HepG2 (cell line): ENCODE data around the gene ADPRS. TPM values are rescaled to one million over a fixed set of nuclear protein-coding genes. Genes with fewer than 3 reads are reported as not detected.

Source experiments
- ATAC-seq: fragments of 200-7000 bp; cut with Tn5 transposase; 3 replicates; pipeline ENCODE4 v1.9.1; 2020; ENCODE audit warnings: mild to moderate bottlenecking, moderate library complexity
- BruUV-seq: library from RNA; stranded (reverse); fragments of 400-500 nt; replicated peaks from 2 replicates; lab custom pipeline; 2021; lab: Mats Ljungman, UMichigan
- CTCF ChIA-PET: fragments of 300-600 bp; formaldehyde crosslinking; extraction: SDS; loops from one replicate; lab custom pipeline; 2021; ENCODE audit warnings: low total read pairs, inconsistent platforms, low intra/inter-chr PET ratio; lab: Yijun Ruan, JAX
- POLR2A ChIA-PET: fragments of 350-600 bp; sonication (Branson Sonifier 250); formaldehyde crosslinking; loops from one replicate; lab custom pipeline; 2020; ENCODE audit warnings: antibody characterized with exemption, inconsistent platforms; lab: Yijun Ruan, JAX
- DNase-seq: peaks from one replicate; pipeline ENCODE4 v3.0.0-alpha.2; 2015; ENCODE audit warnings: low spot score
- FAIRE-seq: peaks from 3 replicates; lab custom pipeline; 2011; peaks lifted over from hg19 to GRCh38; lab: Jason Lieb, UNC
- H2AFZ ChIP-seq: one replicate; pipeline ENCODE4 v1.6.1; 2011; ENCODE audit warnings: low read length, inconsistent platforms
- H3K27ac ChIP-seq: fragments of 300-600 bp; 3 replicates; pipeline ENCODE4 v1.8.0; 2011; ENCODE audit warnings: mixed run types, mild to moderate bottlenecking, mixed read lengths, low read length, inconsistent platforms; ENCODE audit not compliant: insufficient read depth; ENCODE audit errors: extremely low read length
- H3K27me3 ChIP-seq, 2 experiments: fragments of 200-600 bp in 1 of 2; 2 replicates in 1 of 2; 3 replicates in 1 of 2; pipeline versions ENCODE4 v1.6.0 to v1.8.0; 2011; ENCODE audit warnings: low read length in 2 of 2, mild to moderate bottlenecking in 2 of 2, moderate library complexity in 2 of 2, inconsistent platforms in 1 of 2; ENCODE audit not compliant: insufficient read depth in 2 of 2, control insufficient read depth in 1 of 2
- H3K36me3 ChIP-seq, 2 experiments: fragments of 200-600 bp in 1 of 2; replicated peaks in 1 of 2; 2 replicates in 1 of 2; 3 replicates in 1 of 2; pipeline versions ENCODE4 v1.5.1 to v1.8.0; 2011; ENCODE audit warnings: low read length in 2 of 2, inconsistent platforms in 1 of 2; ENCODE audit not compliant: insufficient read depth in 2 of 2, control insufficient read depth in 1 of 2
- H3K4me1 ChIP-seq: 2 replicates; pipeline ENCODE4 v1.5.1; 2012; ENCODE audit warnings: low read length, inconsistent platforms; ENCODE audit not compliant: insufficient read depth
- H3K4me2 ChIP-seq: 2 replicates; pipeline ENCODE4 v1.6.0; 2011; ENCODE audit warnings: low read depth, low read length, inconsistent platforms
- H3K4me3 ChIP-seq, 3 experiments: fragments of 200-600 bp in 1 of 3; sonication (generic), shearing (Covaris generic) in 1 of 3; replicated peaks in 1 of 3; 2 replicates each; pipeline ENCODE4 v1.5.1; 2011 to 2016; ENCODE audit warnings: low read length in 3 of 3, inconsistent platforms in 2 of 3, low read depth in 2 of 3, mild to moderate bottlenecking in 2 of 3, control low read depth in 1 of 3, mixed read lengths in 1 of 3; ENCODE audit not compliant: insufficient read depth in 1 of 3
- H3K79me2 ChIP-seq: one replicate; pipeline ENCODE4 v1.6.1; 2011; ENCODE audit warnings: low read length, inconsistent platforms; ENCODE audit not compliant: insufficient read depth
- H3K9ac ChIP-seq: 2 replicates; pipeline ENCODE4 v1.6.0; 2011; ENCODE audit warnings: mild to moderate bottlenecking, low read depth, low read length, inconsistent platforms; ENCODE audit not compliant: insufficient read depth
- H3K9me3 ChIP-seq: 2 replicates; pipeline ENCODE4 v1.5.1; 2012; ENCODE audit warnings: mild to moderate bottlenecking, low read length
- H4K20me1 ChIP-seq: 2 replicates; pipeline ENCODE4 v1.6.0; 2011; ENCODE audit warnings: inconsistent platforms, mild to moderate bottlenecking, low read length, moderate library complexity; ENCODE audit not compliant: insufficient read depth
- CCAR2 ChIP-seq: fragments of 200-400 bp; formaldehyde crosslinking; optimal IDR thresholded peaks from 2 replicates; pipeline ENCODE3; 2018; ENCODE audit warnings: low read depth, mild to moderate bottlenecking, low read length, moderate library complexity
- ELF3 ChIP-seq: IDR thresholded peaks from 2 replicates; pipeline ENCODE4 v1.6.1; 2016; ENCODE audit warnings: missing genetic modification reagents, missing compliant biosample characterization
- SUZ12 ChIP-seq: fragments of 150-350 bp; IDR thresholded peaks from 2 replicates; pipeline ENCODE4 v1.6.1; 2014; ENCODE audit warnings: low read depth, low read length
- ZBTB1 ChIP-seq: sonication (generic); formaldehyde crosslinking; IDR thresholded peaks from 2 replicates; pipeline ENCODE4 v1.4.0; 2020; ENCODE audit warnings: missing genetic modification reagents, borderline replicate concordance
- ZSCAN21 ChIP-seq: sonication (generic); formaldehyde crosslinking; IDR thresholded peaks from 2 replicates; pipeline ENCODE4 v1.8.0; 2022; ENCODE audit warnings: mild to moderate bottlenecking, missing genetic modification reagents, moderate library complexity, borderline replicate concordance
- WGBS: methylation state at CpG from one replicate; pipeline ENCODE4 v1.1.6; 2017; ENCODE audit warnings: low lambda C conversion rate; 5-methylcytosine and 5-hydroxymethylcytosine counted together
- in situ Hi-C: cut with HindIII; loops from 2 replicates; pipeline ENCODE4 v1.10.0; 2017; ENCODE audit warnings: low pct_unique_long_range_greater_than_20kb; ENCODE audit not compliant: extremely low pct_ligation_motif_present
- intact Hi-C: fragments of 100-400 bp; cut with micrococcal nuclease; formaldehyde crosslinking; loops from one replicate; pipeline ENCODE4 v1.10.0; 2022; ENCODE audit not compliant: unreplicated experiment
- polyA plus RNA-seq, 8 experiments: library from polyadenylated mRNA; depleted of rRNA in 3 of 8; stranded (reverse) in 7 of 8; unstranded in 1 of 8; fragments of >200 nt; fragmentation: Illumina TruSeq in 4 of 8; extraction: Trizol in 4 of 8; gene quantifications; 2 replicates each; pipeline versions ENCODE4 v1.2.1 to v1.2.3, GENCODE V29; 2011 to 2016; ENCODE audit warnings: low read depth in 4 of 8, missing spikeins in 1 of 8, mixed read lengths in 1 of 8; ENCODE audit not compliant: insufficient read depth in 1 of 8
- total RNA-seq, 5 experiments: library from RNA; depleted of rRNA; stranded (reverse); fragments of >200 nt; fragmentation: Illumina TruSeq; extraction: Trizol; gene quantifications; 2 replicates each; pipeline ENCODE4 v1.2.3, GENCODE V29; 2016; ENCODE audit warnings: low read depth in 1 of 5

Gene ADPRS
- total and polyA plus RNA-seq, 2 of the 13 experiments (the other 11 are each of a cell fraction or from before 2014, with no cell fraction given) = 30.6 to 36.4 TPM

GRCh38 chr1:36086529-36087232 lies 2.0 kb upstream of the ADPRS start:
- H3K9me3 ChIP-seq = no peaks in the 10 kb centered on the region
- DNase-seq (no peak), ATAC-seq (no peak), FAIRE-seq (no peak)
- POLR2A ChIA-PET = interaction anchor here (1.8 kb wide), 1 partner anchor 314 kb away, joined by 5 read pairs; no protein-coding TSS in a partner anchor
- no peak overlapping the region for H3K4me2 ChIP-seq
- H3K4me3 ChIP-seq = no peak overlapping the region
- BruUV-seq = no TSS peak
- H3K4me1 ChIP-seq = peaks cover 30% of the 10 kb centered on the region
- H2AFZ ChIP-seq = no peak overlapping the region
- H3K9ac ChIP-seq = no peak overlapping the region
- intact Hi-C loops (no loop called here), in situ Hi-C loops (no loop called here)
- 77% methylated on average over 12 of the region's 12 CpGs for WGBS
- no peaks in the 10 kb centered on the region for H4K20me1 ChIP-seq
- no peak for TF ChIP-seq CCAR2
- no peak for TF ChIP-seq ZBTB1 (CRISPR knock-in tag)
- no peak for TF ChIP-seq ELF3 (CRISPR knock-in tag)
- TF ChIP-seq SUZ12 = no peak
- TF ChIP-seq ZSCAN21 (CRISPR knock-in tag) = no peak
- H3K79me2 ChIP-seq = peaks cover 21% of the 10 kb centered on the region
- CTCF ChIA-PET = no interaction called here
- H3K36me3 ChIP-seq = peaks cover 4 to 9% of the 10 kb centered on the region in 2 experiments; a peak in 3 of 5 replicates
- H3K27me3 ChIP-seq = peaks cover 0 to 2% of the 10 kb centered on the region in 2 experiments; a peak in 1 of 5 replicates
- H3K27ac ChIP-seq = no peak overlapping the region
